ENCODE measurements around the gene POLR3A. TPM values are rescaled to one million over a fixed set of nuclear protein-coding genes. Genes with fewer than 3 reads are reported as not detected.
A peak's percentile ranks its signal among the peaks of the same experiment; 100 is the strongest.

POLR3A gene
- total and polyA plus RNA-seq, 2 of the 13 experiments (the other 11 are each of a cell fraction or from before 2014, with no cell fraction given) = 13.6 to 19.2 TPM

DNA sequence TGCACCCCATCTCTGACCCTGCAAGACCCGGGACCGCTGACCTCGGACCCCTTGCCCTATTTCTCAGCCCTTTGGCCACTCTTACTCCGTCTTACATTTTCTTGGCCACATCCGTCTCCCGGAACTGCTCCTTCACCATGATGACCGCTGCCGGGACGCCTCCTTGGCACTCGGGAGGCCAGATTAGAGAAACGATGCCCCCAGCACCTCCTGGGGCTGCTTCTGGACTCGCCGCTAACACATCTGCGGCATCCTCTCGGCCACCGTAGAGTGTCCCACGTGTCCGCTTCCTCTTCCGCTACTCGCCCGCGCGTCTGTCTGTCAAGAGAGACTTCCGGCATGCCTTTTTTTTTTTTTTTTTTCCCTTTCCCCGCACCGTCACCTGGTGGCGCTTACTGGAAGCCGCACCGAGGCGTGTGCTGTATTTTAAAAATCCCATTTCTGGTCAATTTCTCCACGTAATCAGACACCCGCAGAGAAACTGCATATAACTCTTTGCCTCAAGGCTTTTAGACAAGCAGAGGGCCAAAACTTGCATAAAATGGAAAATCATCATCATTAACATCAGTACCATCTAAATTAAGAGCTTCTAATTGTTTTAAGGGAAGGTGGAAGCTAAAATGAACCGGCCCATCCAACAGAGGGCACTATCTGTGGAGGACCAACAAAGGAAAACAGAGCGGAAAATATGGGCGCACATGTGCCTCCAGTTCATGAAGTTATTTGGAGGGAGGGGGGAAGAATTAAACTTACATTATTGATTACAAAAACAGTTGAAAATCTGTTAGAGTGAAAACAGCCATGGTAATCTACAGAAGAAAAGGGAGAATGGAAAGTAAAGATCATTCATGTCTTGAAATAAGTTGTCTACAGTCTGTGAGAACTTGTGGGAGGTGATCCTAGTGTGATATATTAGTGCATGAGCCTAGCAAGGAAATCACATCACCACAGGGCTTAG, at the start of gene POLR3A (continued):
- peak; percentile 73 for TF ChIP-seq ZNF781 (CRISPR knock-in tag; IDR thresholded peaks at IDR 0.05; ENCODE audit: borderline replicate concordance, not compliant biosample characterization)
- no peak for TF ChIP-seq SOX6 (IDR thresholded peaks at IDR 0.05)
- peak; percentile 43; the same call in 1 of the 2 replicates for TF ChIP-seq SOX6 (CRISPR knock-in tag; IDR thresholded peaks at IDR 0.05)
- no peak for TF ChIP-seq ZKSCAN5 (CRISPR knock-in tag; IDR thresholded peaks at IDR 0.05)
- TF ChIP-seq EED (CRISPR knock-in tag; IDR thresholded peaks at IDR 0.05) = 0 out of 2 replicates have a peak, but pooled peaks have one; percentile 44
- no peak for TF ChIP-seq CBX2 (IDR thresholded peaks at IDR 0.05; ENCODE audit: low read depth, low read length)
- TF ChIP-seq CBX2 (CRISPR knock-in tag; IDR thresholded peaks at IDR 0.05; ENCODE audit: low read depth) = no peak
- no peak for TF ChIP-seq JUNB (CRISPR knock-in tag; IDR thresholded peaks at IDR 0.05; ENCODE audit: borderline replicate concordance)
- TF ChIP-seq, protein P1, sequence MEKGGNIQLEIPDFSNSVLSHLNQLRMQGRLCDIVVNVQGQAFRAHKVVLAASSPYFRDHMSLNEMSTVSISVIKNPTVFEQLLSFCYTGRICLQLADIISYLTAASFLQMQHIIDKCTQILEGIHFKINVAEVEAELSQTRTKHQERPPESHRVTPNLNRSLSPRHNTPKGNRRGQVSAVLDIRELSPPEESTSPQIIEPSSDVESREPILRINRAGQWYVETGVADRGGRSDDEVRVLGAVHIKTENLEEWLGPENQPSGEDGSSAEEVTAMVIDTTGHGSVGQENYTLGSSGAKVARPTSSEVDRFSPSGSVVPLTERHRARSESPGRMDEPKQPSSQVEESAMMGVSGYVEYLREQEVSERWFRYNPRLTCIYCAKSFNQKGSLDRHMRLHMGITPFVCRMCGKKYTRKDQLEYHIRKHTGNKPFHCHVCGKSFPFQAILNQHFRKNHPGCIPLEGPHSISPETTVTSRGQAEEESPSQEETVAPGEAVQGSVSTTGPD (CRISPR knock-in tag; IDR thresholded peaks at IDR 0.05) = no peak
- no peak for TF ChIP-seq ATF7 (IDR thresholded peaks at IDR 0.05)
- no peak for TF ChIP-seq ATF7 (CRISPR knock-in tag; IDR thresholded peaks at IDR 0.05)
- TF ChIP-seq, protein P2, sequence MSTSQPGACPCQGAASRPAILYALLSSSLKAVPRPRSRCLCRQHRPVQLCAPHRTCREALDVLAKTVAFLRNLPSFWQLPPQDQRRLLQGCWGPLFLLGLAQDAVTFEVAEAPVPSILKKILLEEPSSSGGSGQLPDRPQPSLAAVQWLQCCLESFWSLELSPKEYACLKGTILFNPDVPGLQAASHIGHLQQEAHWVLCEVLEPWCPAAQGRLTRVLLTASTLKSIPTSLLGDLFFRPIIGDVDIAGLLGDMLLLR (CRISPR knock-in tag; IDR thresholded peaks at IDR 0.05) = no peak
- no peak for TF ChIP-seq GRHL1 (CRISPR knock-in tag; conservative IDR thresholded peaks at IDR 0.05)
- TF ChIP-seq ARHGAP35 (CRISPR knock-in tag; IDR thresholded peaks at IDR 0.05; ENCODE audit: borderline replicate concordance) = 0 out of 2 replicates have a peak, but pooled peaks have one; percentile 50
- TF ChIP-seq ZNF550 (CRISPR knock-in tag; IDR thresholded peaks at IDR 0.05; ENCODE audit: borderline replicate concordance) = no peak
- peak; percentile 96 for TF ChIP-seq YEATS2 (CRISPR knock-in tag; IDR thresholded peaks at IDR 0.05; ENCODE audit: borderline replicate concordance)
- TF ChIP-seq ZNF431 (CRISPR knock-in tag; IDR thresholded peaks at IDR 0.05; ENCODE audit: borderline replicate concordance, low read depth) = no peak
- TF ChIP-seq MYPOP (CRISPR knock-in tag; IDR thresholded peaks at IDR 0.05) = no peak
- no peak for TF ChIP-seq KMT2A (CRISPR knock-in tag; IDR thresholded peaks at IDR 0.05)
- peak; percentile 56; the same call in 1 of the 2 replicates for TF ChIP-seq REPIN1 (CRISPR knock-in tag; IDR thresholded peaks at IDR 0.05; ENCODE audit: borderline replicate concordance, low read depth)
- TF ChIP-seq ZNF850 (CRISPR knock-in tag; conservative IDR thresholded peaks at IDR 0.05) = no peak
- peak; percentile 67; the same call in 1 of the 2 replicates for TF ChIP-seq MXD4 (CRISPR knock-in tag; IDR thresholded peaks at IDR 0.05)
- no peak for TF ChIP-seq GLMP (CRISPR knock-in tag; IDR thresholded peaks at IDR 0.05; ENCODE audit: borderline replicate concordance)
